HCEC 1CT (cell line): Measurements from ENCODE around the gene FSTL4.
"Not testable (repeated sequence)": the region's sequence is repeated elsewhere in the genome, so short reads cannot be mapped to it uniquely, and the experiment has no call there.

Experiments used
- DNase-seq: peaks from one replicate; pipeline ENCODE4 v3.0.0-alpha.2; 2017

FSTL4 gene

GRCh38 chr5:133234273-133234672 lies 378.1 kb downstream of the FSTL4 start:
- no peak for DNase-seq

DNA sequence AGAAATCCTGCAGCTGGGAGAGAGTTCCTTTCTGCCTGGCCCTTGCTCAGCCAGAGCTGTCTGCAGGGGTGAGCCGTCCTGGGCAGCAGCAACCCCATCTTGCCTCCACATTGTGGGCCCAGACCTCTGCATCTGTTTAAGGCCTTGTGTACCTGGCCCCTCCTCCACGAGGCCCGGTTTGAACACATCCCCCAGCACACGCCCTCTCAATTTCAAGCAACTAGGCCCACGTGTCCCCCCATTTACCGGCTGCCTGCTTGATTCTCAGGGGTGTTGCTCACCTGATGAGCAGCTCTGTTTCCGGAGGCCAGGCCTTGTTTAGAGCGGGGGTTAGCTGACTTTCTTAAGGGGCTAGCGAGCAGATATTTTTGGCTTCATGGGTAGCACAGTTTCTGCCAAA lies 378.7 kb downstream of the FSTL4 start:
- no peak for DNase-seq

DNA sequence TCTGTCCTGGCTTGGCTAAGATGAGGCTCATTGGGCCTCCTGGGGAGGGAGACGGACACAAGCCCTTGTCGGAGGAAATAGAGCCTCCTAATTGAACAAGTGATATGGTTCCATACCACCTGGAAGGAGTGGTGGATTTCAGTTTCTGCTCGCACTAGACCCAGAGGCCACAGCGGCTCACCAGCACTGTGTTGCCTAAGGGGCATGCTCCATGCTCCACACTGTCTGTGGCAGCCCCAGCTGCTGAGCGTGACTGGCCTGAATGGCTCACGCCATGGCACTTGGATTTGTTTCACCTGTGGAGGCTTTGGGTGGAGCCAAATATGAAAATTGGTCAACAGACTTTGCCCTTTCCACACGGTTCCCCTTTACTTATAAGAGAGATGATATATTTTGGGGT lies 379.4 kb downstream of the FSTL4 start:
- no peak for DNase-seq

- no peak for DNase-seq
These were observed 379.9 kb downstream of the FSTL4 start for GRCh38 chr5:133232435-133232834.

- DNase-seq, result no peak
These were observed 380.3 kb downstream of the FSTL4 start for GRCh38 chr5:133232011-133232410.

GRCh38 chr5:133230823-133231578 lies 381.3 kb downstream of the FSTL4 start:
- no peak for DNase-seq

GRCh38 chr5:133229931-133230664 lies 382.2 kb downstream of the FSTL4 start:
- no peak for DNase-seq

DNA sequence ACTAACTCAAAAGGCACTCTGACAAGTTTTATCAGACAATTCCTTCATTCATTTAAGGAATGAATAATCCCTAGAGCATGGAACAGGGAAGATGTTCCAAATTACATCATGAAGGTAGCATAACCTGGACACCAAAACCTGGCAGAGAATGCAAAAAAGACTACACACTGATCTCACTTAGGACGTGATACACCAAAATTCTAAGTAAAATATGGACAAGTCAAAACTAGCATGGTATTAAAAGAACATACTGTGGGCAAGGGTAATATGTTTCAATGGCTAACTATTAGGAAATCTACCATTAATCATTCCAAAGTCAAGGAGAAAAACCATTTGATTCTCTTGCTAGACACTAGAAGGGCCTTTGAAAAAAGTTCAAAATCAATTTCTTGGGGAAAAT lies 384.0 kb downstream of the FSTL4 start:
- DNase-seq, result no peak

DNA sequence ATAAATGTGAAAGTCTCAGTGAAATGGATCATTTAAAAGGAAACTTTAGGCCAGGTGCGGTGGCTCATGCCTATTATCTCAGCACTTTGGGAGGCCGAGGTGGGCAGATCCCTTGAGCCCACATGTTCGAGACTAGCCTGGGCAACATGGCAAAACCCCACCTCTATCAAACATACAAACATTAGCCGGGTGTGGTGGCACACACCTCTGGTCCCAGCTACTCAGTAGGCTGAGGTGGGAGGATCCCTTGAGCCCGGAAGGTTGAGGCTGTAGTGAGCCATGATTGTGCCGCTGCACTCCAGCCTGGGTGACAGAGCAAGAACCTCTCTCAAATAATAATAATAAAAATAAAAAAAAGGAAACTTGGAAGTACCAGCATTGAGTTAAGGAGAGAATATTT lies 384.4 kb downstream of the FSTL4 start:
- no peak for DNase-seq

GRCh38 chr5:133227082-133227481 lies 385.3 kb downstream of the FSTL4 start:
- DNase-seq, result no peak

DNA sequence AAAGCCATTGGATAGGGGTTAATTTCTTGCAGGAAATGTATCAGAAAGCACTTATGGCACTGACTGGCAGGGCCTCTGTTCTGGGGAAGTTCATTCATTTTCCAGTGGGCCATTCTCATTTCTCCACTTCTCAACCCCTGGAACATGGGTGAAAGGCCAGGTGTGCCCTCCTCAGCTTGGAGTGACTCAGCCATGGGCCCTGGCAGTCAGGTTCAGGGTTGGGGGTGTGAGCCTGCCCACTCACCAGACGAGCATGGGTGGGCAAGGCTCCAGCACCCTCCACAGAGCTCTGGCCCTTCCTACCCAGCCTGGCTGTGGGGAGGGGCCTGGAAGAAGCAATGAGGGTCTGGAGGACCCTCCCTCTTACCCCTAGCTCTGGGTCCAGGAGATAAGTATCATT lies 386.2 kb downstream of the FSTL4 start:
- no peak for DNase-seq

GRCh38 chr5:133225671-133226152 lies 386.6 kb downstream of the FSTL4 start:
- peak; percentile 61 for DNase-seq

DNA sequence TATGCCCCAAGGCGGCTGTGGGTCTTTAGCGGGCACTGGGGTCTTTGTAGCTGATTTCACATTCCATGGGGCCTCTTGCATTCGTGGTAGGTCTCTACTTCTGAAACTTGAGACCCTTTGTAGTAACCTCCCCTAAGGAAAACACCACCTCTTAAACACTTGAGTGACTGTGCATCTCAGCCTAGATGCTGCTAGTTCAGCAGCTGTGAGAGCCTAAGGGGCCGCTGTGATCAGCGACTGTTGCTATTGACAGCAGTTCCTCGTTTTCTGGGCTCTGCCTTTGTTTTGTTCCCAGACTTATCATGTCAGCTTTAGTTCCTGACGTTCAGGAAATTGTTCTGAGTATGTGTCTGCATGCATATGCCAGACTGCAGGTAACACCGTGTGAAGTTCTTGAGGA lies 389.4 kb downstream of the FSTL4 start:
- DNase-seq, result no peak

- DNase-seq, result no peak
These were observed 389.8 kb downstream of the FSTL4 start for GRCh38 chr5:133222521-133222920.

DNA sequence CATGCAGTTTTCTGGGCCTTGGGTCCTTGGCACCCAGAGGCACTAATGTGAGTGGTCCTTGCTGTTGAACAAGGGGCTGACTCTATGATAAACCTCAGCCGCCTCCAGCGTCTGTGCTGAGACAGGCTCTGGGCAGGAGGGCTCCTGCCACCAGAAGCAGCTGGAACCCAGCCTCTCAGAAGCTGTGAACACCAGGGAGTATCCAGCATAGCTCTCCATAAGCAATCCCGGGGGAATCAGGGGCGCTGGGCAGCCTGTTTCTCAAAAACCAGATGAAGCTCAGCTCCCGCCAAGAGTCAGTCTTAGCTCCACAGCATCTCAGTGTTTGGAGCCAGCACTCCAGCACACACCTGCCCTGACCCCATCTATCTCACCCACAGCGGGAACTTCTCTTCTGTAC lies 390.3 kb downstream of the FSTL4 start:
- no peak for DNase-seq

GRCh38 chr5:133220851-133221674 lies 391.3 kb downstream of the FSTL4 start:
- DNase-seq, result peak; percentile 30

DNA sequence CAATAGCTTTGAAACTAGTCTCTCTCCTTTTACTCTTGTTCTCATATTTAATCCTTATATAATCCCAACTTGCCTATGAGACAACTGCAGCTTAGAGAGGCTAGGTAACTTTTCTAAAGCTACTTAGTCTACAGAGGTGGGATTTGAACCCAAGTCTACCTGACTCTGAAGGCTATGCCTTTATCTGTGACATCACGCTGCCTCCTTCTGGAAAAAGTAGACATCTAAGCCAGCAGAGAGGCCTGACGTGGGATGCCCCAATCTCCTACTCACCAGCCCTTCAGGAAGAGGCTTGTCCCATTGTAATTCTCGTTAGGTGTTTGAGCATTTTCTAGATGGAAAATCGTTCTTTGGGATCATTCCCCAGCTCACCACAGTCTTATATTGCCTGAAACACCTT lies 393.0 kb downstream of the FSTL4 start:
- no peak for DNase-seq

- not testable (repeated sequence) for DNase-seq
These were observed 396.2 kb downstream of the FSTL4 start for GRCh38 chr5:133216138-133216537.

- no peak for DNase-seq
These were observed 398.1 kb downstream of the FSTL4 start for GRCh38 chr5:133214153-133214820.

DNA sequence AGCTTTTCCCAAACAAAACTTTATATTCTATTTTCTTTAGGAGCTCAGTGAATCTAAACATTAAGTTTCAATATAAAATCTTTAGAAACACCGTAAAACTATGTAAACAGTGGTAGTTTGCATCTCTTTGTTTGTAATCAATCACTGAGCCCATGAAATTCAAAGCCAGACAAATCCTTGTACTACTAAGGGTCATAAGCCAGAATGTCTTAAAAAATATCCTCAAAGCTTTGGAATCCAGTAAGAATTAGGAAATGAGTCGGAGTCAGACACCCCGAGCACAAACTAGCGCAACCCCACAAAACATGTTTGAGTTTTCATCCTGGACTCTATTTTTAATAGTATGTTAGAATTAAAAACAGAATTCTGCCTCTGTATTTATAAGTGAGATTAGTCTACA lies 406.7 kb downstream of the FSTL4 start:
- peak; percentile 37 for DNase-seq

DNA sequence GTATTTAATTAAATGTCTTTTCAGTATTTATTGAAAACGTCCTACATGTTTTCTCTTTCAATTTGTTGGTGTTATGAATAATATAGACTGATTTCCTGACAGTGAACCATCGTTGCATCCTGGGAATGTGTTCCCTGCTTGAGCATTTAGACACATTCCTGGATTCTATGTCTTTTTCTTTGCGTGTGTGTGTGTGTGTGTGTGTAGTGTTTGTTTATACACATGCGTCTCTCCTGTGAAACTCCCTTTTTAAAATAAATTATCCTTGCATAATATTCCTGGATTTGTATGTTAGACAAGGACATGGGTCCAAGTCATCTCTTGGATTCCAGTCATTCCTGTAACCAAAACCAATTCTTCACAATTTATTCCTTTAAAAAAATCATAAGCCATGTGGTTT lies 407.1 kb downstream of the FSTL4 start:
- peak; percentile 5 for DNase-seq

DNA sequence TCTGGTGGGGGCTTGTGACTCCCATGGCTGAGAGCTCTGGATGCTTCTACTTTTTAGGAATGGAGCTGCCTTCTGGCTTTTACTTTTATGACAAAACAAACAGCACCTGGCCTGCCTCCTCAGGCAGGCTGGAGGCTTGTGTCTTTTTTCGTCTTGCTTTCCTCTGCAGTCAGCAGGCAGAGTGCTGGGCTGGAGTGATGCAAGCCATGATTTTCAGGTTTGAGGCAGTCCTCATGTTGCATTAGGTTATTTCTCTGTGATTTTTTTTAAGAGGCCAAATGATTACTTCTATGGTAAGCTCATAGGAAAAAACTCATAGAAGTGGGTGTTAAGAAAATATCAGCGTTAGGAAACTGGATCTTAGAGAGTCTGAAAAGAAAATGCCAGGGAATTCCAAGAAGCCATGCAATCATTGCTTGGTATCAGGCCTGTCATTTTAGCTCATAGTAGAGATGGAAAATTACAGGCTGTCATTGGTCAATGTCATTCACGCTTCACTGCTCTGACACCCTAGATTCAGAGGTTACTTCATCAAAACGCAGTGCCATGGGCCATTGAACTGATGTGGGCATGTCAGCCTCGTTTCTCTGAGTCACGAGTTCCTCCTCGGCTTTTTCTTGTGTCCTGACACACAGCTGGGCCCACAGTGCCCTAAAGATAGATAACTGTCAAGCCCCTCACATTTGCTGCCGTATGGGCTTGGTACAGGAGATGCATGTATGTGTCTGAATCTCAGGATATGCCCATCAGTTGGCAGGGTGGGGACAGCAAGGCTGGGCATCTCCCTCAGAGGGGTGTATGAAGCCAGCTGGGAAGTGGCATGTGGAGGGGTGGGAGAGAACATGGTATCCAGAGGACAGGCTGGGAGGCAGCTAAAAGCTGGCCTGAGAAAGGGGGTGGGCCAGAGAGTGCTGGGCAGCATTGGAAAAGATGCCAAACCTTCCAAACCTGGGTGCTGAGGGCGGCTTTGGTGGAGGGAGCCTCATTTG lies 408.7 kb downstream of the FSTL4 start:
- DNase-seq, result no peak
